GM12874 (cell line): ENCODE measurements around the gene BCHE.

Experiments used
- TF ChIP-seq, protein P1 (sequence below): IDR thresholded peaks from 2 replicates; pipeline ENCODE4 v1.5.1; 2011; ENCODE audit warnings: low read depth, mild to moderate bottlenecking, control low read depth, low read length, moderate library complexity; ENCODE audit not compliant: insufficient read depth

Gene BCHE

DNA sequence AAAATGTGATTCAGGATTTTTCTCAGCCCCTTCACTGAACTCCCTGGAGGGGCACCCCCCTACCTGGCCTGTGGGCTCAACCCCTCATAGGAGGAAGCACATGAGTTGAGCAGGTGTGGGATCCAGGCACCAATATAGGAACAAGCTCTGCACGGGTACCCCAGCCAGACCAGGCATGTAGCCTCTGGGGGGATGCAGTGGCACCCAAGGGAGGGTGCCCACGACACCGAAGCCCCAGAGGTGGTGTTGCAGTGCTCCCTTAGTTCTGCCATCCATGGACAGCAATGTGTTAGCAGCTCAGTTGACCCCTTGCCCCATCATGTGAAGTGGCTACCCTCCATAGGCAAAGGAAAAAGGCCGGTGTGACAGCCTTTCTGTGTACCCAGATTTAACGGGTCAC is 30.9 kb upstream of the BCHE start:
- TF ChIP-seq, protein P1, sequence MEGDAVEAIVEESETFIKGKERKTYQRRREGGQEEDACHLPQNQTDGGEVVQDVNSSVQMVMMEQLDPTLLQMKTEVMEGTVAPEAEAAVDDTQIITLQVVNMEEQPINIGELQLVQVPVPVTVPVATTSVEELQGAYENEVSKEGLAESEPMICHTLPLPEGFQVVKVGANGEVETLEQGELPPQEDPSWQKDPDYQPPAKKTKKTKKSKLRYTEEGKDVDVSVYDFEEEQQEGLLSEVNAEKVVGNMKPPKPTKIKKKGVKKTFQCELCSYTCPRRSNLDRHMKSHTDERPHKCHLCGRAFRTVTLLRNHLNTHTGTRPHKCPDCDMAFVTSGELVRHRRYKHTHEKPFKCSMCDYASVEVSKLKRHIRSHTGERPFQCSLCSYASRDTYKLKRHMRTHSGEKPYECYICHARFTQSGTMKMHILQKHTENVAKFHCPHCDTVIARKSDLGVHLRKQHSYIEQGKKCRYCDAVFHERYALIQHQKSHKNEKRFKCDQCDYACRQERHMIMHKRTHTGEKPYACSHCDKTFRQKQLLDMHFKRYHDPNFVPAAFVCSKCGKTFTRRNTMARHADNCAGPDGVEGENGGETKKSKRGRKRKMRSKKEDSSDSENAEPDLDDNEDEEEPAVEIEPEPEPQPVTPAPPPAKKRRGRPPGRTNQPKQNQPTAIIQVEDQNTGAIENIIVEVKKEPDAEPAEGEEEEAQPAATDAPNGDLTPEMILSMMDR: no peak

DNA sequence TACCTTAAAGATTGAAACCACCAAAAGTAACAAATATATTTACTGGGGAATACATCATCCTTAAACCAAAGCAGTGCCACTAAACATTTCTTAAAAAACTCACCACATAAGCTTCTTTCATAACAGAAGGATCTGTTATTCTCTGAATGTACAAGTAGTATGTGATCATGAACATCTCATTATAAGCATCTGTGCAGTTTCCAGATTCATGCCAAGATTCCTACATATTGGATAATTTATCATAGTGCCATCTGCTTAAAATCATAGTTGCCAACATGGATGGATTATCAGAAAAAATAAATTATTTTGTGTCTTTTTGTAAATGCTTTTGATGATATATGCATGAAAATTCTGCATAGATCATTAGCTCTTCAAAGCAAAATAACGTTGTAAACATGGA is 21.8 kb upstream of the BCHE start:
- TF ChIP-seq, protein P1: no peak

DNA sequence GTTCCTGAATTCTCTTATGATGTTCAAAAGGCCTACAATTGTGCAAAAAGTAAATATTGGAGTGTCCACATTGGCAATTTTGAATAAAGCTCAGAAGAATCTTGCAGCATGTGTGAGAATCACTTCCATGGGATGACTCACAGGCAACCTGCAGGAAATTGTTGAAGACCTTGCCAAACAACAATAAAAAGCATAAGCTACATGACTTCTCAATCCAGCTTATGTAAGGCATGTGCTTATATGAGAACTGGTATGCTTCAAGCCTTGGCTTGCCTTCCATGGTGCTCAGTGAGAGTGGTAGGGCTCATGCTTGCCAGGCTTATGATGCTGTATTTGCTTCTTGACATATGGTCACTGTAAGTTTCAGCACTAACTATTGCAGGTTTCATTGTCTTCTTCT is 18.4 kb upstream of the BCHE start:
- TF ChIP-seq, protein P1: no peak

DNA sequence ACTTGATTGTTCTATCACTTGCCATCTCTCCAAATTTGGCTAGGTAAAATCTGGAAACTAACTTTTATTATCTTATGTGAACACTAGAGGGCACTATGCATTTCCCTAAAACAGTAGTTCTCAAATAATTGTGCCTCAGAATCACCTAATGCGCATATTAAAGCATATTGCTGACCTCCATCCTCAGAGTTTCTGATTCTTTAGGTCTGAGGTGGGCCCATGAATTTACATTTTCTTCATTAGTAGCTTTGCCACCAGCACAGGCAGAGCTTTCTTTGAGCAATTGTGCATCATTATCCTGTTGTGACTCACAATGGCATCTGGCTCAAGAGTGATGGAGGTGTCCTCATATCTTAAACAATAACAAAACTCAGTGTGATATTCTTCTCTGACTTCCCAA is 17.5 kb upstream of the BCHE start:
- TF ChIP-seq, protein P1: peak; percentile 40; the same call in 1 of the 2 replicates

DNA sequence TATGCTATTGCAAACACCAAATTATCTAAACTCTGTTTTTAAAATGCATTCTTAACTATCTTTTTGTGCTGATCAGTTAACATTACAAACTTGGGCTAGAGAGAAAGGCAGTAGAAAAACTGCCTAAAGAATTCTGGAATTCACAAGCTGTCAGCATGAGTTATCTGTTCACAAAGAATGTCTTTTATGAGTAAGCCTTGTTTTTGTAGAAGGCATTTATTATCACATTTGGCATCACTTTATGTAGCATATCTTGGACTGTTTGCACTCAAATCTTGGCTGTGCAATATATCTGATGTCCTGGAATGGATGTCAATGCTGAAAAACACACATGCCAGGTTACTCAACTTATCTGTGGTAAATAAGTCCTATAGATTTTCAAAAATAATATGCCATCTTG is 15.5 kb upstream of the BCHE start:
- TF ChIP-seq, protein P1: no peak

DNA sequence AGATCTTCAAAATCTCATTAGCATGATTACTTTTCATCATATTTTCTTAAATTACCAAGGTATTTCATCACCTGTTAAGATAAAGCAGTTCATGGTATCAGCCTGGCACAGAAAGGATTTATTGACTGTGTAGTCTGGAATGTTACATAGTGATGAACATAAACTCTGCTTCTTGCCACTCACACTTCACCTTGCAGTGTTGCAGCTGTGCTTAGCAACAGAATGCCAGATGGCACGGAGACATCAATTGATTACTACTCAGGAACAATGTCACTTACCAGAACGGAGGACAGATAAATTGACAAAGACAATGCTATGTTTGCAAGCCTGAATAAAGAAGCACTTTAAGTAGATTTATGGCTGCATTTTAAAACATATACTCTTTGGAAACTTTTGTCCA is 15.0 kb upstream of the BCHE start:
- TF ChIP-seq, protein P1: no peak

DNA sequence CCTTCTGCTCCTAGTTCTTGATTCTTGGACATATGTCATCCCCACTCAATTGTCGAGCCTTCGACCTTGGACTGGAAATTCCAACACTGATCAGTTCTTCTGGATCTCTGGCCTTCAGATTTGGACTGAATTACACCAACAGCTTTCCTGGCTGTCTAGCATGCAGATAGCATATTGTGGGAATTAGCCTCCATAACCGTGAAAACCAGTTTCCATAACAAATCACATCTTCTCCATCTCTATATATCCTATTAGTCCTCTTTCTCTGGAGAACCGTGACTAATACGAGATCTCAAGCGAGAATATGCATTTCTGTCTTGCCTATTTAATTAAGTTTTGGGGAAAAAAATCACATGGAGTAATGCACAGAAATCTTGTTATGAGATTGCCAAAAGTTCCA is 8.8 kb upstream of the BCHE start:
- TF ChIP-seq, protein P1: no peak
